Left lung (tissue), 10 donors: ENCODE measurements around the gene GLIS1. TPM values are rescaled to one million over a fixed set of nuclear protein-coding genes. Genes with fewer than 3 reads are reported as not detected.

Experiments used
- ATAC-seq: fragments of 200-7000 bp; cut with Tn5 transposase; one replicate; pipeline ENCODE4 v1.9.1; 2020; ENCODE audit warnings: moderate library complexity
- DNase-seq, 4 donors: peaks; one replicate each; pipeline ENCODE4 v3.0.0-alpha.2; 2013 to 2020
- H3K27ac ChIP-seq, 2 donors: fragments of 200-600 bp; sonication (generic) in 1 of 2; one replicate each; pipeline versions ENCODE4 v1.5.0 to v1.8.0; 2020 to 2021
- H3K27me3 ChIP-seq, 2 donors: fragments of 200-600 bp; sonication (generic) in 1 of 2; one replicate each; pipeline versions ENCODE4 v1.5.0 to v1.8.0; 2020 to 2021
- H3K36me3 ChIP-seq, 2 donors: fragments of 200-600 bp; sonication (generic) in 1 of 2; one replicate each; pipeline versions ENCODE4 v1.5.0 to v1.8.0; 2020 to 2021
- H3K4me1 ChIP-seq, 2 donors: fragments of 200-600 bp; one replicate each; pipeline ENCODE4 v1.8.0; 2021
- H3K4me3 ChIP-seq, 2 donors: fragments of 200-600 bp; sonication (generic) in 1 of 2; one replicate each; pipeline versions ENCODE4 v1.5.0 to v1.8.0; 2020 to 2021; ENCODE audit warnings: mild to moderate bottlenecking in 1 of 2
- H3K9me3 ChIP-seq, 2 donors: fragments of 200-600 bp; sonication (generic) in 1 of 2; one replicate each; pipeline versions ENCODE4 v1.5.0 to v1.8.0; 2020 to 2021
- intact Hi-C, 2 donors: fragments of 100-400 bp; cut with DNase I; formaldehyde crosslinking; loops; one replicate each; pipeline versions ENCODE4 v1.11.2 to v1.14.2; 2022
- polyA plus RNA-seq, 6 donors: library from polyadenylated mRNA; unstranded; fragments of 120-200 nt; gene quantifications; one replicate each; pipeline ENCODE4 v1.2.1, GENCODE V29; 2013; ENCODE audit not compliant: insufficient read length in 6 of 6
- total RNA-seq, 2 donors: library from RNA; stranded (reverse); fragmentation: NEBNext Ultra II Directional; extraction: Animal tissue kit (Norgen Biotek cat#: 25700); gene quantifications; one replicate each; pipeline ENCODE4 v1.2.1, GENCODE V29; 2021
- TF ChIP-seq, protein P1 (sequence below), 2 donors: fragments of 200-600 bp; sonication (generic) in 1 of 2; IDR thresholded peaks; one replicate each; pipeline versions ENCODE4 v1.5.0 to v1.8.0; 2021; ENCODE audit warnings: antibody characterized with exemption in 2 of 2
- donor health status: DM: no; HTN: yes; CAD: no.
- donor health status: DM: no; HTN: no; CAD: no.

The GLIS1 gene
- total and polyA plus RNA-seq, 8 donors = 0.06 to 0.16 (median 0.12) TPM; not detected in 4

DNA sequence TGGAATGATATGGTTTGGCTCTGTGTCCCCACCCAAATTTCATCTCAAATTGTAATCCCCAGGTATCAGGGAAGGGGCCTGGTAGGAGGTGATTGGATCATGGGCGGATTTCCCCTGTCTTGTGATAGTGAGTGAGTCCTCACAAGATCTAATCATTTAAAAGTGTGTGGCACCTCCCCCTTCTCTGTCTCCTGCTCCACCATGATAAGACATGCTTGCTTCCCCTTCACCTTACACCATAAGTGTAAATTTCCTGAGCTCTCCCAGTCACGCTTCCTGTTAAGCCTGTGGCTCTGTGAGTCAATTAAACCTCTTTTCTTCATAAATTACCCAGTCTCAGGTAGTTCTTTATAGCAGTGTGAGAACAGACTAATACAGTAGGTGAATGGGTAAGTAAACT lies 170.4 kb downstream of the GLIS1 start:
- no peak overlapping the region for H3K4me3 ChIP-seq
- intact Hi-C loops = no loop called here

GRCh38 chr1:53567851-53568250 lies 171.1 kb downstream of the GLIS1 start:
- Histone ChIP-seq H3K27ac (no peak overlapping the region), H3K36me3 (no peaks in the 10 kb centered on the region), H3K4me3 (no peak overlapping the region), H3K4me1 (no peaks in the 10 kb centered on the region), H3K27me3 (peaks cover 0 to 3% of the 10 kb centered on the region in 2 donors), H3K9me3 (no peaks in the 10 kb centered on the region)
- TF ChIP-seq, protein P1, sequence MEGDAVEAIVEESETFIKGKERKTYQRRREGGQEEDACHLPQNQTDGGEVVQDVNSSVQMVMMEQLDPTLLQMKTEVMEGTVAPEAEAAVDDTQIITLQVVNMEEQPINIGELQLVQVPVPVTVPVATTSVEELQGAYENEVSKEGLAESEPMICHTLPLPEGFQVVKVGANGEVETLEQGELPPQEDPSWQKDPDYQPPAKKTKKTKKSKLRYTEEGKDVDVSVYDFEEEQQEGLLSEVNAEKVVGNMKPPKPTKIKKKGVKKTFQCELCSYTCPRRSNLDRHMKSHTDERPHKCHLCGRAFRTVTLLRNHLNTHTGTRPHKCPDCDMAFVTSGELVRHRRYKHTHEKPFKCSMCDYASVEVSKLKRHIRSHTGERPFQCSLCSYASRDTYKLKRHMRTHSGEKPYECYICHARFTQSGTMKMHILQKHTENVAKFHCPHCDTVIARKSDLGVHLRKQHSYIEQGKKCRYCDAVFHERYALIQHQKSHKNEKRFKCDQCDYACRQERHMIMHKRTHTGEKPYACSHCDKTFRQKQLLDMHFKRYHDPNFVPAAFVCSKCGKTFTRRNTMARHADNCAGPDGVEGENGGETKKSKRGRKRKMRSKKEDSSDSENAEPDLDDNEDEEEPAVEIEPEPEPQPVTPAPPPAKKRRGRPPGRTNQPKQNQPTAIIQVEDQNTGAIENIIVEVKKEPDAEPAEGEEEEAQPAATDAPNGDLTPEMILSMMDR (IDR thresholded peaks at IDR 0.05) = no peak
- DNase-seq (no peak), ATAC-seq (no peak)
- intact Hi-C loops = no loop called here

More for the DNA sequence above, 170.4 kb downstream of the GLIS1 start:
- ATAC-seq = no peak
- no peak overlapping the region for H3K27ac ChIP-seq
- no peak for DNase-seq
- no peaks in the 10 kb centered on the region for H3K9me3 ChIP-seq
- TF ChIP-seq, protein P1 (IDR thresholded peaks at IDR 0.05) = no peak
- no peaks in the 10 kb centered on the region for H3K4me1 ChIP-seq
- H3K36me3 ChIP-seq = no peaks in the 10 kb centered on the region
- H3K27me3 ChIP-seq = no peaks in the 10 kb centered on the region

DNA sequence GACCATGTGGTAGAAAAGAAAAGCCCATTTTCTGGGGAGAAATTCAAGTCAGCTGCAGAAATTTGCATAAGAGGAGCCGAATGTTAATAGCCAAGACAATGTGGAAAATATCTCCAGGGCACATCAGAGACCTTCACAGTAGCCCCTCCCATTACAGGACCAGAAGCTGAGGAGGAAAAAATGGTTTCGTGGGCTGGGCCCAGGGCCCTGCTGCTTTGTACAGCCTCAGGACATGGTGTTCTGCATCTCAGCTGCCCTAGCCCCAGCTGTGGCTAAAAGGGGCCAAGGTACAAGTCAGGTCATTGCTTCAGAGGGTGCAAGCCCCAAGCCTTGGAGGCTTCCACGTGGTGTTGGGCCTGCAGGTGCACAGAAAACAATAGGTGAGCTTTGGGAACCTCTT lies 171.5 kb downstream of the GLIS1 start:
- Histone ChIP-seq H3K27ac (no peak overlapping the region), H3K9me3 (no peaks in the 10 kb centered on the region), H3K36me3 (no peaks in the 10 kb centered on the region), H3K27me3 (peaks cover 0 to 7% of the 10 kb centered on the region in 2 donors), H3K4me3 (no peak overlapping the region), H3K4me1 (no peaks in the 10 kb centered on the region)
- TF ChIP-seq, protein P1 (IDR thresholded peaks at IDR 0.05) = no peak
- DNase-seq = no peak
- intact Hi-C loops = no loop called here
- no peak for ATAC-seq

- DNase-seq = no peak
- TF ChIP-seq, protein P1 (IDR thresholded peaks at IDR 0.05) = no peak
- Histone ChIP-seq H3K27me3 (peaks cover 0 to 20% of the 10 kb centered on the region in 2 donors), H3K36me3 (no peaks in the 10 kb centered on the region), H3K4me1 (no peaks in the 10 kb centered on the region), H3K9me3 (no peaks in the 10 kb centered on the region), H3K4me3 (no peak overlapping the region), H3K27ac (no peak overlapping the region)
- intact Hi-C loops = no loop called here
- no peak for ATAC-seq
Observed at GRCh38 chr1:53563611-53564010, 175.4 kb downstream of the GLIS1 start.

DNA sequence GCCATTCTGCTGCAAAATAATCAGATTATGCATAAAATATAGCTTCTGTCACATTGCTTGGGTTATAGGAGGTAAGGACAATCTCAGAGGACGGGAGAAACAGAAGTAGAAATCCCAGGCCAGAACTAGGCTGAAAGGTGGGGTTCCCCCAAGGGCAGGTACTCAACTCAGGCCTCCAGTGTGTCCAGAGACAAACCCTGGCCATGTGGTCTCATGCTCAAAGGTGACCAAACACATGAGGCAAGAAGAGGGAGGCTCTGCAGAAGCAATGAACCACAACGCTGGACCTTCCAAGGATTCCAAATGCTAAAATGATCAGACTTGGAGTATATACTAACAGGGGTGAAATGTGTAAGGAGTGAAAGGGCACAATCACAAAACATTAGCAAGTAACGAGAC lies 176.0 kb downstream of the GLIS1 start:
- intact Hi-C loops = no loop called here
- DNase-seq = no peak
- Histone ChIP-seq H3K27me3 (peaks cover 0 to 20% of the 10 kb centered on the region in 2 donors), H3K36me3 (no peaks in the 10 kb centered on the region), H3K27ac (no peak overlapping the region), H3K4me1 (no peaks in the 10 kb centered on the region), H3K9me3 (no peaks in the 10 kb centered on the region), H3K4me3 (no peak overlapping the region)
- no peak for ATAC-seq
- TF ChIP-seq, protein P1 (IDR thresholded peaks at IDR 0.05) = no peak
